Testis (tissue), 3 donors: ENCODE data around the gene HECTD4. TPM values are rescaled to one million over a fixed set of nuclear protein-coding genes. Genes with fewer than 3 reads are reported as not detected.
"Not testable (repeated sequence)": the region's sequence is repeated elsewhere in the genome, so short reads cannot be mapped to it uniquely, and the experiment has no call there.

Experiments used
- DNase-seq: peaks from one replicate; pipeline ENCODE4 v3.0.0-alpha.2; 2019
- H3K27ac ChIP-seq, 2 donors: fragments of 200-600 bp; sonication (generic); one replicate each; pipeline ENCODE4 v1.5.1; 2019
- H3K27me3 ChIP-seq: fragments of 200-600 bp; sonication (generic); one replicate; pipeline ENCODE4 v1.5.1; 2019
- H3K36me3 ChIP-seq: fragments of 200-600 bp; sonication (generic); one replicate; pipeline ENCODE4 v1.5.1; 2017; ENCODE audit warnings: low read depth; ENCODE audit errors: missing control alignments
- H3K4me1 ChIP-seq: fragments of 200-600 bp; sonication (generic); one replicate; pipeline ENCODE4 v1.5.1; 2019
- H3K4me3 ChIP-seq, 2 donors: fragments of 200-600 bp; sonication (generic); one replicate each; pipeline ENCODE4 v1.5.1; 2017 to 2019
- H3K9me3 ChIP-seq: fragments of 200-600 bp; sonication (generic); one replicate; pipeline ENCODE4 v1.5.1; 2017
- POLR2A ChIP-seq: fragments of 450-650 bp; IDR thresholded peaks from one replicate; pipeline ENCODE4 v1.6.1; 2017; ENCODE audit warnings: antibody characterized with exemption, mild to moderate bottlenecking, moderate library complexity
- WGBS, 2 donors: methylation state at CpG; one replicate each; pipeline ENCODE4 v1.1.5; 2018; 5-methylcytosine and 5-hydroxymethylcytosine counted together
- intact Hi-C: fragments of 100-400 bp; cut with DNase I; formaldehyde crosslinking; loops from one replicate; pipeline ENCODE4 v1.15.1; 2023; ENCODE audit warnings: low total_unique reads
- polyA plus RNA-seq: library from polyadenylated mRNA; stranded (reverse); fragments of 350-450 nt; fragmentation: Illumina TruSeq; extraction: RNeasy Lipid Tissue Mini Kit (QIAGEN cat#74804); gene quantifications from one replicate; pipeline ENCODE4 v1.2.3, GENCODE V29; 2014; ENCODE audit warnings: low read depth, low replicate concordance; ENCODE audit not compliant: insufficient read depth
- total RNA-seq, 2 donors: library from RNA; depleted of rRNA; stranded (reverse); fragments of >200 nt; gene quantifications; one replicate each; pipeline ENCODE4 v1.2.3, GENCODE V29; 2016
- TF ChIP-seq, protein P1 (sequence below), 3 experiments: fragments of 450-650 bp in 2 of 3; fragments of 200-600 bp in 1 of 3; sonication (generic) in 1 of 3; IDR thresholded peaks; one replicate each; pipeline ENCODE4 v1.5.1; 2016 to 2019; ENCODE audit warnings: antibody characterized with exemption in 3 of 3, mild to moderate bottlenecking in 2 of 3, moderate library complexity in 1 of 3

The HECTD4 gene
- total and polyA plus RNA-seq, 3 donors from 2014 or later: 49.6 to 91.8 (median 68.8) TPM

DNA sequence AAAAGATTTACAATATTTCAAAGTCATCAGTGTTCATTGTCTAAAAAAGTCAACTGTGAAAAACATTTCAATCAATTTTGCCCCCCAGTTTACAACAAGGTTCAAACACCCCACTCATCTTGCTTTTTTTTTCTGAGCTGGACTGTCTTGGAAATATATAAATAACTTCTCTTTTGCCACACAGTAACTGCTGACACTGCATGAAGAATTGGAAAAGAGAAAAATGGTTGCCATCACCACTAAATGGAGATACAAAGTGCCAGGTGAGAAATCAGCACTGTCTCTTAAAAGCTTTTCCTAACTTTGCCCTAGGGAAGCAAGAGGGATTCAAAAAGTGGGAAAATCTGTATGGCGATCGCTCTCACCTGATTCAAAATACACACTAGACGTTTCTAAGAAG lies 155.5 kb downstream of the HECTD4 start:
- Histone ChIP-seq H3K27ac (no peak overlapping the region), H3K4me1 (no peaks in the 10 kb centered on the region), H3K36me3 (no peaks in the 10 kb centered on the region), H3K9me3 (no peaks in the 10 kb centered on the region), H3K4me3 (no peak overlapping the region), H3K27me3 (no peaks in the 10 kb centered on the region)
- TF ChIP-seq, protein P1, sequence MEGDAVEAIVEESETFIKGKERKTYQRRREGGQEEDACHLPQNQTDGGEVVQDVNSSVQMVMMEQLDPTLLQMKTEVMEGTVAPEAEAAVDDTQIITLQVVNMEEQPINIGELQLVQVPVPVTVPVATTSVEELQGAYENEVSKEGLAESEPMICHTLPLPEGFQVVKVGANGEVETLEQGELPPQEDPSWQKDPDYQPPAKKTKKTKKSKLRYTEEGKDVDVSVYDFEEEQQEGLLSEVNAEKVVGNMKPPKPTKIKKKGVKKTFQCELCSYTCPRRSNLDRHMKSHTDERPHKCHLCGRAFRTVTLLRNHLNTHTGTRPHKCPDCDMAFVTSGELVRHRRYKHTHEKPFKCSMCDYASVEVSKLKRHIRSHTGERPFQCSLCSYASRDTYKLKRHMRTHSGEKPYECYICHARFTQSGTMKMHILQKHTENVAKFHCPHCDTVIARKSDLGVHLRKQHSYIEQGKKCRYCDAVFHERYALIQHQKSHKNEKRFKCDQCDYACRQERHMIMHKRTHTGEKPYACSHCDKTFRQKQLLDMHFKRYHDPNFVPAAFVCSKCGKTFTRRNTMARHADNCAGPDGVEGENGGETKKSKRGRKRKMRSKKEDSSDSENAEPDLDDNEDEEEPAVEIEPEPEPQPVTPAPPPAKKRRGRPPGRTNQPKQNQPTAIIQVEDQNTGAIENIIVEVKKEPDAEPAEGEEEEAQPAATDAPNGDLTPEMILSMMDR (IDR thresholded peaks at IDR 0.05): no peak
- no peak for TF ChIP-seq POLR2A
- WGBS, 2 donors: 95 to 96% methylated on average over 3 of the region's 3 CpGs
- intact Hi-C loops: no loop called here
- DNase-seq: no peak

GRCh38 chr12:112220628-112221027 lies 161.6 kb downstream of the HECTD4 start:
- WGBS, 2 donors: 86 to 87% methylated on average over 7 of the region's 7 CpGs
- H3K27me3 ChIP-seq, H3K9me3 ChIP-seq, H3K4me3 ChIP-seq, intact Hi-C loops, H3K36me3 ChIP-seq, H3K4me1 ChIP-seq, H3K27ac ChIP-seq, DNase-seq: not testable (repeated sequence)

DNA sequence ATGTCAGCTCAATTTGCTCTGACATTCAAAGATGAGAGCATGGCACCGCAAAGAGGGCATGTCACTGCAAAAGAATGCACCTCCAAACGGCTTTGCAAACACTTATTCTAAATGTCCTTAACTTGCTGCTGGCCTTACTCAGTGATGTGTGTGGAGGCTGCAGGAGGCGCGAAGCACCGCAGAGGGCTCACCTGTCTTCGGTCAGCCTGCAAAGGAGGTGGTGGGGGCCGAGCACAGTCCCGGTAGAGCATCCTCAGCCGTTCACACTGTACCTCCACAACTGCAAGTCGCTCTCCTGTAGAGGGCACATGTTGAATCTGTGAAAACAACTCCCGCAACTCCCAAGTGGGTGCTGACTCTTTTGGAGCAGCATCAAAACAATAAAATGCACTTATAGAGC lies 163.0 kb downstream of the HECTD4 start:
- Histone ChIP-seq H3K27ac (no peak overlapping the region), H3K4me3 (no peak overlapping the region), H3K9me3 (no peaks in the 10 kb centered on the region), H3K36me3 (no peaks in the 10 kb centered on the region), H3K27me3 (no peaks in the 10 kb centered on the region), H3K4me1 (no peaks in the 10 kb centered on the region)
- DNase-seq: no peak
- no peak for TF ChIP-seq POLR2A
- TF ChIP-seq, protein P1 (IDR thresholded peaks at IDR 0.05): no peak
- 80 to 87% methylated on average over 11 of the region's 11 CpGs for WGBS, 2 donors
- intact Hi-C loops: no loop called here

DNA sequence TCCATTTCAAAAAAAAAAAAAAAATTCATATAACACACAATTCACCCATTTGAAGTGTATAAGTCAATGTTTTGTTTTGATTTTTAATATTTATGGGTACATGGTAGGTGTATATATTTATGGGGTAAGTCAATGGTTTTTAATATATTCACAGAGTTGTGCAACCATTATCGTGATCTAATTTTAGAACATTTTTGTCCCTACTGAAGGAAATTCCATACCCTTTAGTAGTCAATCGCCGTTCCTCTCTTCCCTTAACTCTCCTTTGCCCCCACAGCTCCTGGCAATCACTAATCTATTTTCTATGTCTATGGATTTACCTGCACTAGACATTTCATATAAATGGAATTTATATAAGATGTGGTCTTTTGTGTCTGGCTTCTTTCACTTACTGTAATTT lies 164.1 kb downstream of the HECTD4 start:
- no peak overlapping the region for H3K27ac ChIP-seq
- no peaks in the 10 kb centered on the region for H3K9me3 ChIP-seq
- H3K36me3 ChIP-seq: no peaks in the 10 kb centered on the region
- no peaks in the 10 kb centered on the region for H3K27me3 ChIP-seq
- H3K4me3 ChIP-seq: no peak overlapping the region
- intact Hi-C loops: no loop called here
- no peak for DNase-seq
- 93 to 94% methylated on average over 3 of the region's 3 CpGs for WGBS, 2 donors
- H3K4me1 ChIP-seq: no peaks in the 10 kb centered on the region
- TF ChIP-seq, protein P1 (IDR thresholded peaks at IDR 0.05): no peak
- TF ChIP-seq POLR2A: no peak

- no peaks in the 10 kb centered on the region for H3K27me3 ChIP-seq
- no peak for DNase-seq
- H3K27ac ChIP-seq: no peak overlapping the region
- TF ChIP-seq POLR2A: no peak
- TF ChIP-seq, protein P1 (IDR thresholded peaks at IDR 0.05): no peak
- H3K36me3 ChIP-seq: no peaks in the 10 kb centered on the region
- no peak overlapping the region for H3K4me3 ChIP-seq
- no peaks in the 10 kb centered on the region for H3K4me1 ChIP-seq
- intact Hi-C loops: no loop called here
- no peaks in the 10 kb centered on the region for H3K9me3 ChIP-seq
Observed at GRCh38 chr12:112217647-112218046, 164.6 kb downstream of the HECTD4 start.
